K562 (cell line): Measurements from ENCODE around the gene LMBR1L. TPM values are rescaled to one million over a fixed set of nuclear protein-coding genes. Genes with fewer than 3 reads are reported as not detected.

Experiments
- ATAC-seq: fragments of 200-7000 bp; cut with Tn5 transposase; 3 replicates; pipeline ENCODE4 v1.9.1; 2020; ENCODE audit warnings: moderate library complexity
- BruUV-seq: library from RNA; stranded (reverse); fragments of 400-500 nt; replicated peaks from 2 replicates; lab custom pipeline; 2021; lab: Mats Ljungman, UMichigan
- CTCF ChIA-PET: fragments of 300-600 bp; formaldehyde crosslinking; extraction: SDS; loops from one replicate; lab custom pipeline; 2021; ENCODE audit warnings: low intra/inter-chr PET ratio; lab: Yijun Ruan, JAX
- POLR2A ChIA-PET: fragments of 300-600, 350-650 bp; sonication (Branson Sonifier 250); formaldehyde crosslinking; extraction: SDS; loops from one replicate; lab custom pipeline; 2021; ENCODE audit warnings: antibody characterized with exemption, inconsistent platforms; lab: Yijun Ruan, JAX
- DNase-seq, 4 experiments: peaks; one replicate each; pipeline versions ENCODE4 v3.0.0 to v3.0.0-alpha.2; 2011 to 2018; ENCODE audit warnings: low spot score in 3 of 4, mixed read lengths in 3 of 4; ENCODE audit errors: extremely low read depth in 1 of 4
- FAIRE-seq: peaks from 2 replicates; lab custom pipeline; 2011; peaks lifted over from hg19 to GRCh38; lab: Jason Lieb, UNC
- H2AFZ ChIP-seq: 2 replicates; pipeline ENCODE4 v1.6.0; 2011; ENCODE audit warnings: low read depth, low read length, control low read depth, inconsistent platforms
- H3K27ac ChIP-seq: fragments of 200-600 bp; 3 replicates; pipeline ENCODE4 v1.8.0; 2011; ENCODE audit warnings: low read depth, mild to moderate bottlenecking, control low read depth, inconsistent platforms, low read length, moderate library complexity, mixed read lengths; ENCODE audit errors: extremely low read depth
- H3K27me3 ChIP-seq, 2 experiments: fragments of 300-600 bp in 1 of 2; 2 replicates in 1 of 2; 3 replicates in 1 of 2; pipeline versions ENCODE4 v1.6.0 to v1.8.0; 2011; ENCODE audit warnings: inconsistent platforms in 2 of 2, low read length in 2 of 2, mild to moderate bottlenecking in 1 of 2, mixed read lengths in 1 of 2, moderate library complexity in 1 of 2; ENCODE audit not compliant: control insufficient read depth in 2 of 2, insufficient read depth in 2 of 2
- H3K36me3 ChIP-seq: fragments of 300-600 bp; 3 replicates; pipeline ENCODE4 v1.8.0; 2011; ENCODE audit warnings: mild to moderate bottlenecking, low read length, inconsistent platforms; ENCODE audit not compliant: control insufficient read depth, insufficient read depth
- H3K4me1 ChIP-seq, 2 experiments: fragments of 200-600 bp in 1 of 2; replicated peaks in 1 of 2; 2 replicates in 1 of 2; 3 replicates in 1 of 2; pipeline versions ENCODE4 v1.5.1 to v1.8.0; 2011; ENCODE audit warnings: inconsistent platforms in 2 of 2, low read length in 2 of 2, mild to moderate bottlenecking in 1 of 2, mixed read lengths in 1 of 2, moderate library complexity in 1 of 2; ENCODE audit not compliant: control insufficient read depth in 2 of 2, insufficient read depth in 2 of 2
- H3K4me2 ChIP-seq: 2 replicates; pipeline ENCODE4 v1.6.1; 2011; ENCODE audit warnings: low read length, control low read depth, inconsistent platforms, mixed read lengths; ENCODE audit not compliant: insufficient read depth
- H3K4me3 ChIP-seq: fragments of 200-600 bp; sonication (generic), shearing (Covaris generic); 2 replicates; pipeline ENCODE4 v1.5.1; 2016; ENCODE audit warnings: control low read depth, inconsistent platforms
- H3K79me2 ChIP-seq: fragments of 200-600 bp; 3 replicates; pipeline ENCODE4 v1.8.0; 2011; ENCODE audit warnings: low read length, inconsistent platforms; ENCODE audit not compliant: control insufficient read depth, insufficient read depth
- H3K9ac ChIP-seq, 2 experiments: 2 replicates each; pipeline versions ENCODE4 v1.6.0 to v1.6.1; 2011; ENCODE audit warnings: low read depth in 2 of 2, low read length in 2 of 2, control low read depth in 1 of 2, inconsistent platforms in 1 of 2, mild to moderate bottlenecking in 1 of 2, mixed read lengths in 1 of 2; ENCODE audit not compliant: insufficient read depth in 1 of 2
- H3K9me1 ChIP-seq: one replicate; pipeline ENCODE4 v1.6.0; 2011; ENCODE audit warnings: inconsistent platforms, mild to moderate bottlenecking, low read length, moderate library complexity; ENCODE audit not compliant: control insufficient read depth, insufficient read depth
- H3K9me3 ChIP-seq: replicated peaks from 2 replicates; pipeline ENCODE4 v1.5.1; 2011; ENCODE audit warnings: low read depth, low read length, inconsistent platforms; ENCODE audit not compliant: control insufficient read depth, insufficient read depth
- H4K20me1 ChIP-seq: replicated peaks from 2 replicates; pipeline ENCODE4 v1.6.1; 2011; ENCODE audit warnings: low read length, inconsistent platforms, mixed read lengths; ENCODE audit not compliant: control insufficient read depth, insufficient read depth
- CEBPB ChIP-seq: fragments of 450-650 bp; IDR thresholded peaks from 2 replicates; pipeline ENCODE4 v1.6.1; 2016; ENCODE audit warnings: missing genetic modification characterization, missing compliant biosample characterization
- CEBPG ChIP-seq, 3 experiments: fragments of 200-800 bp in 1 of 3; sonication (Bioruptor generic) in 1 of 3; sonication (generic) in 1 of 3; formaldehyde crosslinking in 1 of 3; IDR thresholded peaks in 2 of 3; conservative IDR thresholded peaks in 1 of 3; 2 replicates each; pipeline versions ENCODE4 v1.6.1 to v1.8.0; 2016 to 2022; ENCODE audit warnings: missing compliant biosample characterization in 2 of 3, missing genetic modification characterization in 2 of 3, mild to moderate bottlenecking in 1 of 3, missing genetic modification reagents in 1 of 3
- MIER1 ChIP-seq: fragments of 450-650 bp; IDR thresholded peaks from 2 replicates; pipeline ENCODE4 v1.6.1; 2016; ENCODE audit warnings: antibody characterized with exemption, mild to moderate bottlenecking, low read depth
- PML ChIP-seq: IDR thresholded peaks from 2 replicates; pipeline ENCODE4 v1.6.1; 2012; ENCODE audit warnings: low read length, inconsistent platforms
- PTBP1 ChIP-seq: fragments of 200-400 bp; formaldehyde crosslinking; IDR thresholded peaks from 2 replicates; pipeline ENCODE4 v1.6.1; 2017; ENCODE audit warnings: low read depth, low read length
- RAD51 ChIP-seq: fragments of 450-650 bp; IDR thresholded peaks from 2 replicates; pipeline ENCODE4 v1.7.1; 2016; ENCODE audit warnings: low read depth, mild to moderate bottlenecking, borderline replicate concordance
- YBX1 ChIP-seq: fragments of 450-650 bp; IDR thresholded peaks from 2 replicates; pipeline ENCODE4 v1.7.1; 2016; ENCODE audit warnings: mild to moderate bottlenecking
- ZNF57 ChIP-seq: fragments of 450-650 bp; formaldehyde crosslinking; IDR thresholded peaks from 2 replicates; pipeline ENCODE4 v1.4.0; 2020; ENCODE audit warnings: mild to moderate bottlenecking, moderate library complexity
- WGBS: fragments of 100-300 bp; shearing (Covaris generic); methylation state at CpG from one replicate; pipeline ENCODE4 v1.1.6; 2016; ENCODE audit warnings: low coverage, mixed read lengths; ENCODE audit not compliant: insufficient coverage; ENCODE audit errors: missing lambda C conversion rate; 5-methylcytosine and 5-hydroxymethylcytosine counted together
- in situ Hi-C: fragments of 300-500 bp; cut with MboI; formaldehyde crosslinking; loops from 4 replicates; pipeline ENCODE4 v1.15.0; 2018; ENCODE audit warnings: inconsistent platforms, mixed read lengths
- intact Hi-C: fragments of 100-400 bp; cut with micrococcal nuclease; formaldehyde crosslinking; loops from 2 replicates; pipeline ENCODE4 v1.14.2; 2022
- polyA plus RNA-seq, 8 experiments: library from polyadenylated mRNA; depleted of rRNA in 4 of 8; stranded (reverse) in 5 of 8; unstranded in 3 of 8; fragments of >200 nt; fragmentation: Nextera tagmentation in 2 of 8; fragmentation: Illumina TruSeq in 1 of 8; extraction: Ambion mirVana in 2 of 8; extraction: Trizol in 1 of 8; gene quantifications; 2 replicates each; pipeline versions ENCODE4 v1.2.1 to v1.2.3, GENCODE V29; 2011 to 2014; ENCODE audit warnings: inconsistent platforms in 1 of 8, missing spikeins in 1 of 8
- total RNA-seq, 7 experiments: library from RNA; depleted of rRNA in 6 of 7; stranded (reverse); fragments of >200 nt in 6 of 7; fragmentation: Illumina TruSeq in 2 of 7; extraction: Trizol in 2 of 7; gene quantifications; 2 replicates each; pipeline versions ENCODE4 v1.2.1 to v1.2.3, GENCODE V29; 2011 to 2021; ENCODE audit warnings: low replicate concordance in 1 of 7
- TF ChIP-seq, protein P1 (sequence below): fragments of 250-450 bp; sonication (Bioruptor Pico); IDR thresholded peaks from 2 replicates; pipeline ENCODE4 v1.4.0; 2020
- TF ChIP-seq, protein P2 (sequence below): fragments of 450-650 bp; IDR thresholded peaks from 2 replicates; pipeline ENCODE4 v1.6.1; 2016; ENCODE audit warnings: antibody characterized with exemption
- TF ChIP-seq, protein P3 (sequence below): fragments of 250-450 bp; sonication (Bioruptor Pico); IDR thresholded peaks from 2 replicates; pipeline ENCODE4 v1.5.0; 2021
- TF ChIP-seq, protein P4 (sequence below): fragments of 450-650 bp; formaldehyde crosslinking; IDR thresholded peaks from 2 replicates; pipeline ENCODE4 v1.4.0; 2020; ENCODE audit warnings: mild to moderate bottlenecking, moderate library complexity

The LMBR1L gene
- total and polyA plus RNA-seq, 9 of the 15 experiments (the other 6 are each of a cell fraction or from before 2014, with no cell fraction given) = 2.5 to 57.0 (median 31.1) TPM

DNA sequence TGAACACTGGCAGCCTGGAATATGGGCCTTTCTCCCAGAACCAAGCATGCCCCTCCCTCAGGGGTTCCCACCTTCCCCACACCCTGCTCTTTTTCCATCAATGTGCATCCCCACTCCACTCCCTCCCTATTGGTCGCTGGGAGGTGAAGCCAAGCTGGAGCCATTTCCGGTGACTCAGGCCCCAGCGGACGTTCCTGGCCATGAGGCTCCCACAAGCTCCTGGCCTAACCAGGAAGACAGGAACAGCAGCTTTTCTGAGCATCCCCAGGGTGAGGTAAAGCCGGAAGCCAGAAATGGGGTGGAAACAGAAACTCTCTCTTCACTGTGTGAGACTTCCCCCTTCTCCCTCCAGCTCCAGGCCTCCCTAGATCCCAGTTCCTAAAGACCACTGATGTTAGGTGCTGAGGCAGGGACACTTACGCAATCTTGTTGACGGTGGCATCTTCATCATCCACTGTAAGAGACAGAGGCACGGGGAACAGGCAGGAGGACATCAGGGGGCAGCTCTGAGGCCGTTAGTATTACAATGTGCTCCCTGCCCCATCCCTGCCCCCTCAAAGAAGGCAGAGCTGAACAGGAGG is 5.1 kb downstream of the LMBR1L start:
- H3K27ac ChIP-seq = no peak overlapping the region
- no TSS peak for BruUV-seq
- no peak for FAIRE-seq
- TF ChIP-seq PML = no peak
- TF ChIP-seq, protein P1, sequence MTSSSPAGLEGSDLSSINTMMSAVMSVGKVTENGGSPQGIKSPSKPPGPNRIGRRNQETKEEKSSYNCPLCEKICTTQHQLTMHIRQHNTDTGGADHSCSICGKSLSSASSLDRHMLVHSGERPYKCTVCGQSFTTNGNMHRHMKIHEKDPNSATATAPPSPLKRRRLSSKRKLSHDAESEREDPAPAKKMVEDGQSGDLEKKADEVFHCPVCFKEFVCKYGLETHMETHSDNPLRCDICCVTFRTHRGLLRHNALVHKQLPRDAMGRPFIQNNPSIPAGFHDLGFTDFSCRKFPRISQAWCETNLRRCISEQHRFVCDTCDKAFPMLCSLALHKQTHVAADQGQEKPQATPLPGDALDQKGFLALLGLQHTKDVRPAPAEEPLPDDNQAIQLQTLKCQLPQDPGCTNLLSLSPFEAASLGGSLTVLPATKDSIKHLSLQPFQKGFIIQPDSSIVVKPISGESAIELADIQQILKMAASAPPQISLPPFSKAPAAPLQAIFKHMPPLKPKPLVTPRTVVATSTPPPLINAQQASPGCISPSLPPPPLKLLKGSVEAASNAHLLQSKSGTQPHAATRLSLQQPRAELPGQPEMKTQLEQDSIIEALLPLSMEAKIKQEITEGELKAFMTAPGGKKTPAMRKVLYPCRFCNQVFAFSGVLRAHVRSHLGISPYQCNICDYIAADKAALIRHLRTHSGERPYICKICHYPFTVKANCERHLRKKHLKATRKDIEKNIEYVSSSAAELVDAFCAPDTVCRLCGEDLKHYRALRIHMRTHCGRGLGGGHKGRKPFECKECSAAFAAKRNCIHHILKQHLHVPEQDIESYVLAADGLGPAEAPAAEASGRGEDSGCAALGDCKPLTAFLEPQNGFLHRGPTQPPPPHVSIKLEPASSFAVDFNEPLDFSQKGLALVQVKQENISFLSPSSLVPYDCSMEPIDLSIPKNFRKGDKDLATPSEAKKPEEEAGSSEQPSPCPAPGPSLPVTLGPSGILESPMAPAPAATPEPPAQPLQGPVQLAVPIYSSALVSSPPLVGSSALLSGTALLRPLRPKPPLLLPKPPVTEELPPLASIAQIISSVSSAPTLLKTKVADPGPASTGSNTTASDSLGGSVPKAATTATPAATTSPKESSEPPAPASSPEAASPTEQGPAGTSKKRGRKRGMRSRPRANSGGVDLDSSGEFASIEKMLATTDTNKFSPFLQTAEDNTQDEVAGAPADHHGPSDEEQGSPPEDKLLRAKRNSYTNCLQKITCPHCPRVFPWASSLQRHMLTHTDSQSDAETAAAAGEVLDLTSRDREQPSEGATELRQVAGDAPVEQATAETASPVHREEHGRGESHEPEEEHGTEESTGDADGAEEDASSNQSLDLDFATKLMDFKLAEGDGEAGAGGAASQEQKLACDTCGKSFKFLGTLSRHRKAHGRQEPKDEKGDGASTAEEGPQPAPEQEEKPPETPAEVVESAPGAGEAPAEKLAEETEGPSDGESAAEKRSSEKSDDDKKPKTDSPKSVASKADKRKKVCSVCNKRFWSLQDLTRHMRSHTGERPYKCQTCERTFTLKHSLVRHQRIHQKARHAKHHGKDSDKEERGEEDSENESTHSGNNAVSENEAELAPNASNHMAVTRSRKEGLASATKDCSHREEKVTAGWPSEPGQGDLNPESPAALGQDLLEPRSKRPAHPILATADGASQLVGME (CRISPR knock-in tag) = no peak
- no peak for TF ChIP-seq ZNF57 (CRISPR knock-in tag)
- TF ChIP-seq YBX1 = no peak
- peak; percentile 49 for TF ChIP-seq CEBPB (tag)
- TF ChIP-seq PTBP1 = no peak
- peak; percentile 21; the same call in 1 of the 2 replicates for TF ChIP-seq CEBPG (CRISPR knock-in tag; IDR thresholded peaks at IDR 0.05)
- TF ChIP-seq CEBPG (tag; conservative IDR thresholded peaks at IDR 0.05 in 1 of 2, IDR thresholded peaks at IDR 0.05 in 1 of 2) = no peak
- TF ChIP-seq, protein P2, sequence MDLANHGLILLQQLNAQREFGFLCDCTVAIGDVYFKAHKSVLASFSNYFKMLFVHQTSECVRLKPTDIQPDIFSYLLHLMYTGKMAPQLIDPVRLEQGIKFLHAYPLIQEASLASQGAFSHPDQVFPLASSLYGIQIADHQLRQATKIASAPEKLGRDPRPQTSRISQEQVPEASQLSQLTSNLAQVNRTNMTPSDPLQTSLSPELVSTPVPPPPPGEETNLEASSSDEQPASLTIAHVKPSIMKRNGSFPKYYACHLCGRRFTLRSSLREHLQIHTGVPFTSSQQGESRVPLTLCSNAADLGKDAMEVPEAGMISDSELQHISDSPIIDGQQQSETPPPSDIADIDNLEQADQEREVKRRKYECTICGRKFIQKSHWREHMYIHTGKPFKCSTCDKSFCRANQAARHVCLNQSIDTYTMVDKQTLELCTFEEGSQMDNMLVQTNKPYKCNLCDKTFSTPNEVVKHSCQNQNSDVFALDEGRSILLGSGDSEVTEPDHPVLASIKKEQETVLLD = no peak
- no peak for TF ChIP-seq MIER1
- no peak for TF ChIP-seq RAD51
- TF ChIP-seq, protein P3, sequence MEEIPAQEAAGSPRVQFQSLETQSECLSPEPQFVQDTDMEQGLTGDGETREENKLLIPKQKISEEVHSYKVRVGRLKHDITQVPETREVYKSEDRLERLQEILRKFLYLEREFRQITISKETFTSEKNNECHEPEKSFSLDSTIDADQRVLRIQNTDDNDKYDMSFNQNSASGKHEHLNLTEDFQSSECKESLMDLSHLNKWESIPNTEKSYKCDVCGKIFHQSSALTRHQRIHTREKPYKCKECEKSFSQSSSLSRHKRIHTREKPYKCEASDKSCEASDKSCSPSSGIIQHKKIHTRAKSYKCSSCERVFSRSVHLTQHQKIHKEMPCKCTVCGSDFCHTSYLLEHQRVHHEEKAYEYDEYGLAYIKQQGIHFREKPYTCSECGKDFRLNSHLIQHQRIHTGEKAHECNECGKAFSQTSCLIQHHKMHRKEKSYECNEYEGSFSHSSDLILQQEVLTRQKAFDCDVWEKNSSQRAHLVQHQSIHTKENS (CRISPR knock-in tag) = no peak
- TF ChIP-seq, protein P4, sequence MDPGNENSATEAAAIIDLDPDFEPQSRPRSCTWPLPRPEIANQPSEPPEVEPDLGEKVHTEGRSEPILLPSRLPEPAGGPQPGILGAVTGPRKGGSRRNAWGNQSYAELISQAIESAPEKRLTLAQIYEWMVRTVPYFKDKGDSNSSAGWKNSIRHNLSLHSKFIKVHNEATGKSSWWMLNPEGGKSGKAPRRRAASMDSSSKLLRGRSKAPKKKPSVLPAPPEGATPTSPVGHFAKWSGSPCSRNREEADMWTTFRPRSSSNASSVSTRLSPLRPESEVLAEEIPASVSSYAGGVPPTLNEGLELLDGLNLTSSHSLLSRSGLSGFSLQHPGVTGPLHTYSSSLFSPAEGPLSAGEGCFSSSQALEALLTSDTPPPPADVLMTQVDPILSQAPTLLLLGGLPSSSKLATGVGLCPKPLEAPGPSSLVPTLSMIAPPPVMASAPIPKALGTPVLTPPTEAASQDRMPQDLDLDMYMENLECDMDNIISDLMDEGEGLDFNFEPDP (CRISPR knock-in tag) = no peak

More for the DNA sequence above, 5.1 kb downstream of the LMBR1L start:
- POLR2A ChIA-PET = interaction anchor here (0.6 to 10.9 kb wide), 6 partner anchors 9 to 48 kb away, joined by 3 to 112 read pairs (median 8); partner anchors contain the start of genes DHH and TUBA1B
- DNase-seq (no peak), ATAC-seq (no peak)
- WGBS = 81% methylated on average over 9 of the region's 9 CpGs
- H3K4me1 ChIP-seq = peaks cover 10 to 21% of the 10 kb centered on the region in 2 experiments; a peak in 4 of 5 replicates
- no peak overlapping the region for H3K4me2 ChIP-seq
- no peaks in the 10 kb centered on the region for H3K27me3 ChIP-seq
- H2AFZ ChIP-seq = no peak overlapping the region
- H3K79me2 ChIP-seq = peaks cover 40% of the 10 kb centered on the region
- H3K36me3 ChIP-seq = peaks cover 71% of the 10 kb centered on the region; the same call in 2 of the 3 replicates
- intact Hi-C loops (no loop called here), in situ Hi-C loops (no loop called here)
- no peaks in the 10 kb centered on the region; the same call in 1 of the 2 replicates for H4K20me1 ChIP-seq
- H3K9ac ChIP-seq = no peak overlapping the region
- CTCF ChIA-PET = no interaction called here
- H3K9me3 ChIP-seq = no peaks in the 10 kb centered on the region
- H3K4me3 ChIP-seq = no peak overlapping the region
- peaks cover 4% of the 10 kb centered on the region for H3K9me1 ChIP-seq
